Measurements from ENCODE around the gene COBL.

Gene COBL

DNA sequence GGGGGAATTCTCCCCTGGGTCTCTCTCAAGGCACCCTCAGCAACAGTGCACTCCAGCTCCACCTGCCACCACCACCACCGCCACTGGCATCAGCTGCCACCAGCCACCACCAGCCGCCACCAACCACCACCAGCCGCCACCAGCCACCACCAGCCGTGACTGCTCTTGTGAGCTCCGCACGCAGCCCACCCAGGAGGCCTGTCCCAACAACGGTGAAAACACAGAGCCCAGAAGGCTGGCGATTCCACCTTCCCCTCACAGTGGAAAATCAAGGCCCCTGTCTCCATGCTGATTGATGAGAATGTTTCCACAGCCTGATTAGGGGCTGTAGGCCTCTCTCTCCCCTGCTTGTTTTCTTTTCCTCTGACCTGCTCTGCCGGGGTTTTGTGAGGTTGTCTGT, 41.1 kb downstream of the COBL start:
- DNase-seq = no peak

DNA sequence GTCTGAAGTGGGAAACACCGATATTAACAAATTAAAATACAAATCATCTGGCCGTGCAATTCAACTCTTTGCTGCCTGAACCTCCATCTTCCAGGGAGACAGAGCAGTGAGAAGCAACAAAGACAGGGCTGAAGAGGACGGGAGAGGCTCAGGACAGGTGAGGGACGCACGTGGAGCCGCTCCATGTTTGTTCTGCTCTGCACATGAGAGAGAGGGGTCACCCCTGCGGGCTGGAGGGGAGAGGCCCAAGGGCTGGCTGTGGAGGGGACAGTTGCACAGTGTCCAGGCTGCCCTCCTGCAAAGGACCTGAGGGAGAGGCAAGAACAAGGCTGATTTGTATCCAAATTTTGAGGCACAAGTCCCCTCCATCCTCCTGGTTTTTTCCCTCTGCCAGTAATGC, 41.7 kb downstream of the COBL start:
- no peak for DNase-seq

DNA sequence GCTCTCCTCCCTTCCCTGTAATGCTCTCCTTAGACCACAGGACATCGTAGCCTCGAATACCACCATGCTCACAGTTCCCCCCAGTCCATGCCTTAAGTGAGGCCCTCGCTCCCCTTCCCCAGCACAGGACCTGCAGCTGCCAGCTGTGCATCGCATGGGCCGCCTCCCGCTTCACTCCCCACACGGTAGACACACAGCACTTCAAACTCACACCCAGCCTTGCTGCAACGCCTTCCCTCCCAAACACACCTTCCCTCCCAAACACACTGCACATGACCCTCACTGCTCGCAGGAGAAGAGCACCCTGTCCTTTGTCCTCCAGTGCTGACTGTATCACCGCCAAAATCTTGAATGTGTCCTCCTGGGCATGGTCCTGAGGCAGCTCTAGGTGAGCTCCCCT, 42.6 kb downstream of the COBL start:
- peak in 1 of 3 experiments; percentile 33 for DNase-seq

- DNase-seq = no peak
Measured at GRCh38 chr7:51273360-51273759, 43.2 kb downstream of the COBL start.

- no peak for DNase-seq
Measured at GRCh38 chr7:51270965-51271364, 45.6 kb downstream of the COBL start.

DNA sequence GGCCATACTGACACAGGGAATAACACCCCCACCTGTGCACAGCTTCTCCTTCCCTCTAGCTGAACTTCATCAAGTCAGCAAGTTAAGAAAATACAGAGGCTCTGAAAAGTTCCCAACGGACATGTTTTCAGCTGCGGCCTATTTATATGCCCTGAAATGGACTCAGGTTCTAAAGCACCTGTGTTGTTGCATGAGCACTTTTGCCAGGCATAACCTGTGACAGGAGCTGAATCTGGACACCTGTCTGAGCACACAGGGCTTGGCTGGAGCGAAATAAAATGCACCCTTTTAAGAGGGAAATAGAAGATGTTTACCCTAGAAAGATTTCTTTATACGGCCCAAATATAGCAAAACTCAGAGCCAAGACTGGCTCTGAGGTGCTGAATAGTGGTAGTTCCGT, 46.7 kb downstream of the COBL start:
- DNase-seq = no peak

GRCh38 chr7:51269321-51269720, 47.3 kb downstream of the COBL start:
- no peak for DNase-seq

- DNase-seq = no peak
Measured at GRCh38 chr7:51268859-51269258, 47.8 kb downstream of the COBL start.

- no peak for DNase-seq
Measured at GRCh38 chr7:51267169-51267568, 49.4 kb downstream of the COBL start.

DNA sequence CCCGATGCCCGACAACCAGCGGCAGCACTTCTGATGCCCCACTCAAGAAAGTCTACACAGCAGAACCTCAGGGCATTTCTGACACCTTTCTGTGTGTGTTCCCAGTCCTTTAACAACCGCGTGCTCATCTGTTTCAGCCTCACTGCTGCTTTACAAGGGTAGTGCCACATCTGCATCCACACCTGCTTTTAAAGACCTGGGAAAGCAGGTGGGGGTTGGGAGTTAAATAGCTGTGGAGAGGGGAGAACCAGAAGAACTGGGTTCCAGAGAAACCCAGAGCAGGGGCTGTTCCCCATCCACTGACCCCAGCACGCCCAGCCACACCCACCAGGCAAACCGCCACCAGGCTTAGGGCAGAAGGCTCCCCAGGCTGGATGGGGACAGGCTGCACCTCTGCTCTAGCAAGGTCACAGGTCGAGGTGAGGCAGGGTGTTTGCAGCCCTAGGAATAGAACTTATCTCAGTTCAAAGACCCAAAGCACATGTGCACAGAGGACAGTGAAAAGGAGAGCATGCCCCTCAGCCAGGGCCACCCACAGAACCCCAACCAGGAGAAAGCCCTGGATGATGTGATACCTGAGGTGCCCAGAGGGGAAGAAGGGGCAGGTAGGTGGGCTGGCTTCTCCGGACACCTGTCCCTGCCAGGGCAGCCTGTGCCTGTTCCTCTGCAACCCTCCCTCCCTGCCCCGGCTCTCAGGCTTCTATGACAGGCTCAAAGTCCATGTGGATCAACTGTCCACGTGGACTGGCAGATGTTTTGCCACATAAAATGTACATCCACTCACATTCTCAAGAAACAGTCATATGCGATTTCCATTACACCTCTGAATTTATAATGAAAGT, 51.3 kb downstream of the COBL start:
- DNase-seq = no peak

- DNase-seq = no peak
Measured at GRCh38 chr7:51263631-51264484, 52.8 kb downstream of the COBL start.

- DNase-seq = no peak
Measured at GRCh38 chr7:51262796-51263531, 53.6 kb downstream of the COBL start.

- DNase-seq = no peak
Measured at GRCh38 chr7:51261950-51262795, 54.4 kb downstream of the COBL start.

DNA sequence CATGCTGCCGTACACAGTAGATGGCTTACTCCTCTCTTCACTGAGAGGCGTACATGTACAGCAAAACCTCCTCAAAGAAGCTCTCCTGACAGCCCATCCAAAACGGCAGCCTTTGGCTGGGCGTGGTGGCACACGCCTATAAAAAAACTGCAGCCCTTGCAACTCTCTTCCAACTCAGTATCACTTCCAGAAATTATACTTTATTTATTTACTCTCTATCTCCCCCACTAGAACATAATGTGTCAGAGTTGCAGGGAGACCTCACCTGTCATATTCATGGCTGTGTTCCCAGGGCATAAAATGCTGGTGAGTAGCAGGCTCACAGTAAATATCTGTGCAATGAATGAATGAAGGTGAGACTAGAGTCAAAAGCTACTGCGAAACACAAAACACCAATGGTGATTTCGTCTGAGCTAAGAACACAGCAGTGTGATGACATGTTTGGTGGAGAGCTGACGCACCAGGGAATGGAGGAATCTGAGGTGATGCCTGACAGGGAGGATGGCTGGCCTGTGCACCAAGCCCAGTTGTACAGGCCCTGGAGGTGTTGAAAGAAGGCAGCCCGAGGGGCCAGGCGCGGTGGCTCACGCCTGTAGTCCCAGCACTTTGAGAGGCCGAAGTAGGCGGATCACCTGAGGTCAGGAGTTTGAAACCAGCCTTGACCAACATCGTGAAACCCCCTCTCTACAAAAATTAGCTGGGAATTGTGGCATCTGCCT, 55.3 kb downstream of the COBL start:
- no peak for DNase-seq

GRCh38 chr7:51260516-51260915, 56.1 kb downstream of the COBL start:
- DNase-seq = no peak

DNA sequence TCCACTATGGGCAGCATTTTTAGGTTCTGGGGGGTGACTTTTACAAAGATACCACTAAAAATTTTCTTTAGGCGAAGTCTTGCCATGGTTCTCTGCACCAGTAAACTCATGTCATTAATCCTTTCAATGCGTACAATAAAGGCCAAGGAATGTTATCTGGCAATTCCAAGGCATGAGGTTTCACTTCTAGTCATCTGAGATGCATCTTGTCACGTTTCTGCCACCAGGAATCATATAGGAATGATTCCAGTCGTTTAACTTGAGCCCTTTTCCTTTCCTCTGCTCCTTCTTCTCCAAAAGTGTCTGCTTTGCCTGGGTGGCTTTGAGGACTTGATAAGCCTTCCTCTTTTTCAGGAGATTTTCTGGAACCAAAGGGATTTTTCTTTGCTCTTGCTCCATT, 56.8 kb downstream of the COBL start:
- DNase-seq = no peak

- DNase-seq = no peak
Measured at GRCh38 chr7:51256916-51257315, 59.7 kb downstream of the COBL start.

DNA sequence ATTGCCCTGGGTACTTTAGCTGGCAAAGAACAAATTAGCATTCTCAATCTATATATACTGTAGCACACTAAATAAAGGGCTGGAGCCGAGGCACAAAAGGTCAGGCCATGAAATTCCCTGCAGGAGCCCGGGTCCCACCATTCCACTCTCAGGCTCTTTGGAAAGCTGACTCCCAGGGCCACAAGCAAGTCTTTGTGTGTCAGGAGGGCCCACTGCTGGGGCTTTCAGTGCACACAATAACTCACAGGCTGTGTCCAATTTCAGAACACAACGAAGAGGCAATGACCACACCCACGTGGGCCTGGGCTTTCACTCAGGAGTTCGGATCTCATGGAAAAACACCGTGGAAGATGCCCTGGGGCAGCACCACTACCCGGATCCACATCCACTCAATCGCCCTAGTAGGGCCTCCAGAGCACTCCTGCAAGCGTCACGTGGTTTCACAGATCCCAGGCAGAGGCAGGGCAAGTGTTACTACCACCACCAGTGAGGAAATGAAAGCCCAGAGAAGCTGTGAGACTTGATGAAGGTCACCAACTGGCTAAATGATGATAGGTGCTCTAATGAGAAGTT, 60.3 kb downstream of the COBL start:
- DNase-seq = no peak

DNA sequence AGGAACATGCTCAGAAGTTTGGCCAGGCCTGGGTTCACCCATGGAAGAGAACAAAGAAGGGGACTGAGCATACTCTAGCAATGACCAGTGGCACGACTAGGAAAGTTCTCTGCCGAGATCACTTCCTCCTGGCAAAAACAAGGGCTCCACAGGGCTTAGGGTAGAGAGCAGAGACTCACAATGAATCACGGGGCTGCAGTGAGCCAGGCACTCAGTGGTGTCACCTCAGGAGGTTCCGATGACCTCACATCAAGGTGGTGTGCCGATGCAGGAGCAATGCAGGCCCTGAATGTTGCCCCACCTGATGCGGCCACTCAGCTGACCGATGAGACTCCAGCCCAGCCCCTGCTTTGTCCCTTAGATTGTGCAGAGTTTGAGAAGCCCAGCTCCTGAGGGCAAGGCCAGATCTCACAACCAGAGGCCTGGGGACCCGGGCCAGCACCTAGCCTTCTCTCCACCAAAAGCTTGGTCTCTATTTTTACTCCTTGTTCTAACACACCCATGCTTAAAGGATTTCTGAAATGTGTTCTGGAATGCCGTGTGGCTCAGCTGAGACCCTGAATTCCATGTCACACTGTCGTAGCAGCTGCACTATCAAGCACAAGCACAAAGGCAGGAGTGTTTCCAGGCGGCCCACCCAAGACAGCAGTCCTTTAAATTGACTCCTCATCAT, 60.9 kb downstream of the COBL start:
- DNase-seq = no peak

- no peak for DNase-seq
Measured at GRCh38 chr7:51255036-51255435, 61.6 kb downstream of the COBL start.

- no peak for DNase-seq
Measured at GRCh38 chr7:51253157-51253556, 63.5 kb downstream of the COBL start.

Measured in NCI-H1417 (cell line).